ENCODE results near the gene GTF2E1.

DNA sequence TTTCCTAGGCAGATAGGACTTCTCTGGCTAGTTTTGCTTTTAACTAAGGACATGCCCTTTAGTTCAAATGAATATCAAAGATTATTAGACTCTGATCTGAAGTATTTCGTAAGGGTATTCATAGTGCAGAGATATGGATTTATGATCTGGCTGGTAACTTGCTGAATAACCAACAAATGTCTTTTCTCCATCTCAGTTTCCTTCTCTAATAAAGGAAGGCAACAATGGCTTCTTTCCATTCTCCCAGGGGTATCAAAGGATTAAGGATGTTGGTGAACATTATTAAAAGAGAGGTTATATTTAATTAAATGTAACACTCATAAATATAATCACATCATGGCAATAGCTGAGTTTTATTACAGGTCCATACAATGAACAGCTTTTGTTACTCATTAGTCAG is 86.3 kb downstream of the GTF2E1 start:
- TF ChIP-seq, protein P1, sequence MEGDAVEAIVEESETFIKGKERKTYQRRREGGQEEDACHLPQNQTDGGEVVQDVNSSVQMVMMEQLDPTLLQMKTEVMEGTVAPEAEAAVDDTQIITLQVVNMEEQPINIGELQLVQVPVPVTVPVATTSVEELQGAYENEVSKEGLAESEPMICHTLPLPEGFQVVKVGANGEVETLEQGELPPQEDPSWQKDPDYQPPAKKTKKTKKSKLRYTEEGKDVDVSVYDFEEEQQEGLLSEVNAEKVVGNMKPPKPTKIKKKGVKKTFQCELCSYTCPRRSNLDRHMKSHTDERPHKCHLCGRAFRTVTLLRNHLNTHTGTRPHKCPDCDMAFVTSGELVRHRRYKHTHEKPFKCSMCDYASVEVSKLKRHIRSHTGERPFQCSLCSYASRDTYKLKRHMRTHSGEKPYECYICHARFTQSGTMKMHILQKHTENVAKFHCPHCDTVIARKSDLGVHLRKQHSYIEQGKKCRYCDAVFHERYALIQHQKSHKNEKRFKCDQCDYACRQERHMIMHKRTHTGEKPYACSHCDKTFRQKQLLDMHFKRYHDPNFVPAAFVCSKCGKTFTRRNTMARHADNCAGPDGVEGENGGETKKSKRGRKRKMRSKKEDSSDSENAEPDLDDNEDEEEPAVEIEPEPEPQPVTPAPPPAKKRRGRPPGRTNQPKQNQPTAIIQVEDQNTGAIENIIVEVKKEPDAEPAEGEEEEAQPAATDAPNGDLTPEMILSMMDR (IDR thresholded peaks at IDR 0.05; ENCODE audit: low read depth, low read length) = no peak
- no peak for TF ChIP-seq POLR2A (IDR thresholded peaks at IDR 0.05; ENCODE audit: extremely low read depth, insufficient read length)
- TF ChIP-seq MYC (IDR thresholded peaks at IDR 0.05; ENCODE audit: low read depth, low read length) = no peak
- TF ChIP-seq, protein P2, sequence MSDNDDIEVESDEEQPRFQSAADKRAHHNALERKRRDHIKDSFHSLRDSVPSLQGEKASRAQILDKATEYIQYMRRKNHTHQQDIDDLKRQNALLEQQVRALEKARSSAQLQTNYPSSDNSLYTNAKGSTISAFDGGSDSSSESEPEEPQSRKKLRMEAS (IDR thresholded peaks at IDR 0.05; ENCODE audit: low read depth, low read length) = no peak

All from NB4 (cell line).